Subcutaneous abdominal adipose tissue (tissue), 5 donors: ENCODE results near the gene DPP6.

Experiments
- H3K27ac ChIP-seq: one replicate; pipeline ENCODE4 v1.7.0; 2013; ENCODE audit warnings: low read depth, mild to moderate bottlenecking, inconsistent platforms, low read length, moderate library complexity
- H3K27me3 ChIP-seq, 5 donors: one replicate each; pipeline ENCODE4 v1.7.0; 2013; ENCODE audit warnings: low read length in 5 of 5, inconsistent platforms in 1 of 5; ENCODE audit not compliant: control insufficient read depth in 5 of 5, insufficient read depth in 4 of 5
- H3K36me3 ChIP-seq, 5 donors: one replicate each; pipeline ENCODE4 v1.7.0; 2013; ENCODE audit warnings: low read length in 5 of 5; ENCODE audit not compliant: control insufficient read depth in 5 of 5, insufficient read depth in 5 of 5
- H3K4me1 ChIP-seq, 5 donors: one replicate each; pipeline ENCODE4 v1.7.0; 2013; ENCODE audit warnings: low read length in 5 of 5, mild to moderate bottlenecking in 3 of 5, moderate library complexity in 1 of 5; ENCODE audit not compliant: control insufficient read depth in 5 of 5, insufficient read depth in 5 of 5
- H3K4me3 ChIP-seq, 5 donors: one replicate each; pipeline ENCODE4 v1.7.0; 2013; ENCODE audit warnings: low read length in 5 of 5, low read depth in 1 of 5
- H3K9ac ChIP-seq, 5 donors: one replicate each; pipeline ENCODE4 v1.7.0; 2013; ENCODE audit warnings: low read length in 5 of 5, mild to moderate bottlenecking in 4 of 5, moderate library complexity in 3 of 5
- H3K9me3 ChIP-seq, 5 donors: one replicate each; pipeline ENCODE4 v1.7.0; 2013; ENCODE audit warnings: low read length in 5 of 5; ENCODE audit not compliant: control insufficient read depth in 5 of 5
- donor health status: healthy.
- donor health status: healthy.
- donor health status: healthy.
- donor health status: healthy.
- donor health status: healthy.

The DPP6 gene

GRCh38 chr7:154855366-154855765, 803.2 kb downstream of the DPP6 start:
- no peaks in the 10 kb centered on the region for H3K36me3 ChIP-seq
- H3K27ac ChIP-seq, result no peak overlapping the region

DNA sequence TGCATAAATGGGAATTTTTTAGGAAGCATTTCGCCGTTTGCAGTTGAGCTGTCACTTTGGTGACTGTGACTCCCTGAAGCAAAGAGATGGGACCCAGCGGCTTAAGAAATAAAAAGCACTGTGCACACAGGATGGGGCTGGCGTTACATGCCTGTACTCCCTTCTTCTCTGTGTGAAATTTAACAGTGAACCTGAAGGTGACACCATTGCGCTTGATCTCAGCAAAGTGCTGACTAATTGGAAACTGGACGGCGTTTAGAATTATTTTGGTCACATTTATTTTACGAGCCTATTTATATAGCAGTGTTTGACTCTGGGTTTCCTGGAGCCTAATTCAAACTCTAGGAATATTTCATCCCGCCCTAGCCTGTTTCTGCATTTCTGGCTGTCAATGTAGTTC, 804.5 kb downstream of the DPP6 start:
- H3K4me1 ChIP-seq, result no peaks in the 10 kb centered on the region
- no peak overlapping the region for H3K9ac ChIP-seq
- no peaks in the 10 kb centered on the region for H3K36me3 ChIP-seq
- H3K27ac ChIP-seq, result no peak overlapping the region
- peaks cover 0 to 16% (median 10%) of the 10 kb centered on the region in 5 donors for H3K9me3 ChIP-seq
- H3K27me3 ChIP-seq, result no peaks in the 10 kb centered on the region
- H3K4me3 ChIP-seq, result no peak overlapping the region

More at GRCh38 chr7:154855366-154855765, 803.2 kb downstream of the DPP6 start:
- no peaks in the 10 kb centered on the region for H3K27me3 ChIP-seq
- peaks cover 0 to 16% (median 10%) of the 10 kb centered on the region in 5 donors for H3K9me3 ChIP-seq
- no peak overlapping the region for H3K4me3 ChIP-seq
- no peaks in the 10 kb centered on the region for H3K4me1 ChIP-seq
- H3K9ac ChIP-seq, result no peak overlapping the region

DNA sequence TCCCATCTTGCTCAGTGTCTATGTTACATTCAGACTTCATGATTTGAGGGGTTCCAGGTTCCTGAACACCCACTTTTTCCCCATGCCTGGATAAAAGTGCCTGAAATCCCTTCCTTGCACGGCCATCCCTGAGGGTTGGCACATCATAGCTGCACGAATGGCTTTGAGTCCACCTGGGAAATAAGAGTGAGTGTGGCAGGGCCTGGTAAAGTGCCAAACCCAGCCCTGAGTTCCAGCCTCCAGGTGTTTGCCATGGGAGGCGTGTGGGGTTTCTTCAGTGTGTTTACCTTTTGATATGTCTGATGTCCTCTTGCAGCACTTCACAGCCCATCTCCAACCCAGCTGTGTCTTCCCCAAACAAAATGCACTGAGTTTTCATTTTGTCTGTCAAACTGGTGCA, 805.0 kb downstream of the DPP6 start:
- Histone ChIP-seq H3K4me3 (no peak overlapping the region), H3K36me3 (no peaks in the 10 kb centered on the region), H3K4me1 (no peaks in the 10 kb centered on the region), H3K27me3 (peaks cover 0 to 3% (median 0%) of the 10 kb centered on the region in 5 donors), H3K9ac (no peak overlapping the region), H3K9me3 (peaks cover 0 to 13% (median 8%) of the 10 kb centered on the region in 5 donors), H3K27ac (no peak overlapping the region)

DNA sequence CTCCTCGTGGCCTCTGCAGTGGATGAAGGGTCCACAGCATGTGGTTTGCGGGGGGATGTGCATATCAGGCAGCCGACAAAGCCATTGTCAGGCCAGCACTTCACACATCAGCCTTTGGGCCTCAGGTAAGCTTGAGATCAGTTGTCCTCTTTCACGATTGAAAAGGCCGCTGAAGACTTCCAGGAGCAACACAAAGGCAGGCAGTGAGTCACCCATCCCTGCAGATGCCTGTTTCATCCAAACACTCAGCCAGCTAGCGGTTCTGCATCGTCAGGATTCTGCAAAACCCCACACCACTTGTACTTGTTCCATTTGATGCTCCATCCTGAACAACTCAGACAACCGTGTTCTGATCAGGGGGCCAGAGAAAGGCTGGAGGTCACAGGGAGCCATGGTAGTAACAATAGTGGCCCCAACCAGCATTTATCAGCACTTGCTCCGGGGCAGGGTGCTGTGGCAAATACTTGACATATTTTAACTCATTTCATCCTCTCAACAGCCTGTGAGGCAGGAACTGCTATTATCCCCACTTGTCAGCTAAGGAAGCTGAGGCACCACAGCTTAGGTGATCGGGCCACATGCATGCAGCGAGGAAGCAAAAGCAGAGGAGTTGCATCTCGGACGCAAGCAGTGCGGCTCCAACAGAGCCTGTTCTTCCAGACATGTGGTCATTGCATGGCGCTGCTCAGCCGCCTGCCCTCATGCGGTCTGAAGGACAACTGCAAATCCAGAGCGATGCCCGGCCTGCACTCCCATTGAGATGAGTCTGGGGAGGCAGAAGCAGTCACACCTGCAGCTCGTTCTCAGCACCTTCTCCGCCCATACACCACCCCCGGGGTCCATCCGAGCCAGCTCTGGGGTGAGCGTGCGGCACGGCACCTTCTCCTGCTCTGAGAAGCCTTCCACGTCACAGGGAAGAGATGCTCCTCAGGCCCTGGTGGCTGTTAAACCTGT, 805.8 kb downstream of the DPP6 start:
- Histone ChIP-seq H3K4me1 (no peaks in the 10 kb centered on the region), H3K27ac (no peak overlapping the region), H3K36me3 (no peaks in the 10 kb centered on the region), H3K9me3 (peaks cover 0 to 7% (median 3%) of the 10 kb centered on the region in 5 donors), H3K9ac (no peak overlapping the region), H3K27me3 (peaks cover 0 to 4% (median 0%) of the 10 kb centered on the region in 5 donors), H3K4me3 (no peak overlapping the region)

DNA sequence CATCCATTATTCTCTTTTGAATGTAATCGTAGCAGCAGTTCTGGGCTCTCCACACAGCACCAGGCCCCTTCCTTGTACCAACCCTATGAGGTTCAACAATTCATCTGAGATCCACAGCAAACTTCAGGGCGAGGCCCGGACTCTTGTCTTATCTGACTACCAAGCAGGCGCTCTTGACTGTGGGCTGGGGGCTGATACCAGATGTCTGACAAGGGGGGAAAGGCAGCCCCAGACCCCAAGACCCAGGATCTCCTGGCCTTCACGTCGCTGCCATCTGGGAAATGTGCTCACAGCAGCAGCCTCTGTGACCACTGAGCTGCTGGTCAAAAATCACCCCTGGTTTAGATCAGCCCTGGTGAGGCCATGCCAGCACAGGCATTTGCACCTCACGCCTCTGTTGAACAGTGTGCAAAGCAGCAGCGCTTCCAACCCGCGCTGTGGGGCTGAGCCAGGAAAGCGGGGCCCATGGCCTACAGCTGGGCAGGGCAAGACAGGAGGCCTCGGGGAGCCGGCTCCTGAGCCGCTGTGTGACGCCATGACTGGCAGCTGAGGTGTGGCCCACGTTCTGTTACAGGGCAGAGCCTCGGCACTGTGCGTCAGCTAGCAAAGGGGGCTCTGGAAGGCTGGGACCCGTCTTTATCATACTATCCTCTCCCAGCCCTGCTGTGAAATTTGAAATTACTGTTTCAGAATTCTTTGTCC, 806.8 kb downstream of the DPP6 start:
- Histone ChIP-seq H3K27me3 (peaks cover 0 to 4% (median 0%) of the 10 kb centered on the region in 5 donors), H3K27ac (no peak overlapping the region), H3K36me3 (no peaks in the 10 kb centered on the region), H3K9me3 (peaks cover 0 to 1% (median 0%) of the 10 kb centered on the region in 5 donors), H3K9ac (no peak overlapping the region), H3K4me1 (no peaks in the 10 kb centered on the region), H3K4me3 (no peak overlapping the region)

DNA sequence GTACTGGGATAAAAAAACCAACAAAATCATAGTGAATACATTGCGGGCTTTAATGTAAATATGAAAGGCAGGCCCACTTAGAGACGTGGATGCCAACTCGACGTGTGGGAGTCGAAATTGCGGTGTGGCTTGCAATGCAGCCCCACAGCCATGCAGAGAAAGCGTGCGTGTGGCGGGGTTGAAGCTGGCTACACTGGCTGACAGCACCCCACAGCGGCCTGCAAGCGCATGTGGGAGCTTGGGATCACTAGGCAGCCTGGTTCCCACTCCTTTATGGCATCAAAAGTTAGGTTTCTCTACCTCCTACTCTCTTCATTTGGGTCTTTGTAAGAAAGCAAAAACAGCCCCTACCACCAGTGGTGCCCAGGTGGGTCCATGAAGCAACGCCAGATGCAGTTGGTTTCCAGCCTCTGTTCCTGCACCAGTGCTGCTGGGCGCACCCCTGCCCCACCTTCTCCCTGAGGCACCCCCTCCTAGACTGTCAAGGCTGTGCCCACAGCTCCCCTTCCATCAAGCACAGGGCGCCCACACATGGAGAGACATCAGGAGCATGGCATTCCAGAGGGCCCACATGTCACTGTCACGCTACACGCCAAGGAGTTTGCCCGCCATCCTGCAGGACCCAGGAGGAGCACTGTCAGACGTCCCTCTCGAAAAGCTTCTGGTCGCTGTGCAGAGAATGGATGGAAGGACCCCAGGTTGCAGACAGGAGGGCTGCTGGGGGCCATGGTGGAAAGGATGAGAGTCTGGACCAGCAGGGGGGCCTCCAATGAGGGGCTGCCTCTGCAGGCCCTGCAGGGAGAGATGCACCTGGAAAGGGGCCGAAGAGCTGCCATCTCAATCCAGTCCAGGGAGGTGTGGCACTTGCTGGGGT, 807.8 kb downstream of the DPP6 start:
- Histone ChIP-seq H3K4me1 (no peaks in the 10 kb centered on the region), H3K4me3 (no peak overlapping the region), H3K9ac (no peak overlapping the region), H3K36me3 (no peaks in the 10 kb centered on the region), H3K27me3 (peaks cover 0 to 4% (median 0%) of the 10 kb centered on the region in 5 donors), H3K9me3 (no peaks in the 10 kb centered on the region), H3K27ac (no peak overlapping the region)

- H3K4me1 ChIP-seq, result no peaks in the 10 kb centered on the region
- peaks cover 0 to 6% (median 2%) of the 10 kb centered on the region in 5 donors for H3K27me3 ChIP-seq
- H3K27ac ChIP-seq, result no peak overlapping the region
- H3K9ac ChIP-seq, result no peak overlapping the region
- no peak overlapping the region for H3K4me3 ChIP-seq
- H3K9me3 ChIP-seq, result peaks cover 0 to under 1% (median 0%) of the 10 kb centered on the region in 5 donors
- H3K36me3 ChIP-seq, result no peaks in the 10 kb centered on the region
These were observed 808.6 kb downstream of the DPP6 start for GRCh38 chr7:154860621-154861375.

DNA sequence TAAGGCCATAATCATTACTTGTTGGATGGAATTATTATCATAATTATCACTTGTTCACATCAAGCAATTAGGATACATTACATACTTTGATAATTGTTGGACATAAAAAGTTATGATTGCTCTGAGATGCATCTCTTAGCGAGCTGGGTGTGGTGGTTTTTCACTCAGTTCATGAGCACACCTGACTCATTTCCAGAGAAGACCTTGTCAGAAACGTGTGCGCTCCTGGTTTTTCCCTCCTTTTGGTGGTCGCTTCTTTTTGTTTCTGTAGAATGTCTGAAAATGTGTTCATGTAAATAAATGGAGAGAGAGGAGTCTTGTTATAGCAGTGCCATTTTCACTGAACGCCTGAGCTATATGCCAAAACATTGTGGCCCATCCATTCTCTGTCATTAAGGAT, 809.4 kb downstream of the DPP6 start:
- Histone ChIP-seq H3K4me1 (no peaks in the 10 kb centered on the region), H3K4me3 (no peak overlapping the region), H3K36me3 (no peaks in the 10 kb centered on the region), H3K27ac (no peak overlapping the region), H3K27me3 (peaks cover 0 to 10% (median 7%) of the 10 kb centered on the region in 5 donors), H3K9me3 (peaks cover 0 to 6% (median 4%) of the 10 kb centered on the region in 5 donors), H3K9ac (no peak overlapping the region)

- peaks cover 0 to 11% (median 9%) of the 10 kb centered on the region in 5 donors for H3K27me3 ChIP-seq
These were observed 810.1 kb downstream of the DPP6 start for GRCh38 chr7:154862153-154862791.

More at GRCh38 chr7:154862153-154862791, 810.1 kb downstream of the DPP6 start:
- no peak overlapping the region for H3K27ac ChIP-seq
- H3K9ac ChIP-seq, result no peak overlapping the region
- no peaks in the 10 kb centered on the region for H3K4me1 ChIP-seq
- peaks cover 0 to 6% (median 4%) of the 10 kb centered on the region in 5 donors for H3K9me3 ChIP-seq
- no peaks in the 10 kb centered on the region for H3K36me3 ChIP-seq
- no peak overlapping the region for H3K4me3 ChIP-seq
